H1 (cell line): Measurements from ENCODE around the gene BABAM2. TPM values are rescaled to one million over a fixed set of nuclear protein-coding genes. Genes with fewer than 3 reads are reported as not detected.

Experiments used
- CTCF ChIA-PET: fragments of 300-600 bp; sonication (Branson Sonifier 250); formaldehyde crosslinking; loops from one replicate; lab custom pipeline; 2021; ENCODE audit not compliant: partially characterized antibody; lab: Charles Lee
- POLR2A ChIA-PET: fragments of 300-600 bp; sonication (Branson Sonifier 250); formaldehyde crosslinking; loops from one replicate; lab custom pipeline; 2021; ENCODE audit warnings: inconsistent platforms; ENCODE audit not compliant: partially characterized antibody; lab: Charles Lee
- DNase-seq, 2 experiments: peaks; one replicate each; pipeline versions ENCODE4 v3.0.0 to v3.0.0-alpha.2; 2010 to 2022; ENCODE audit warnings: low spot score in 2 of 2, low read depth in 1 of 2, mixed read lengths in 1 of 2
- FAIRE-seq: peaks from 2 replicates; lab custom pipeline; 2011; peaks lifted over from hg19 to GRCh38; lab: Jason Lieb, UNC
- H2AFZ ChIP-seq: 2 replicates; pipeline ENCODE4 v1.8.1; 2012; ENCODE audit warnings: low read length, inconsistent platforms
- H2AK5ac ChIP-seq: 2 replicates; pipeline ENCODE4 v1.6.1; 2013; ENCODE audit warnings: low read depth, low read length
- H2BK120ac ChIP-seq: replicated peaks from 2 replicates; pipeline ENCODE3; 2013; ENCODE audit warnings: low read depth, low read length, inconsistent platforms
- H2BK12ac ChIP-seq: 2 replicates; pipeline ENCODE4 v1.6.1; 2013; ENCODE audit warnings: low read depth, low read length
- H2BK15ac ChIP-seq: 2 replicates; pipeline ENCODE4 v1.6.1; 2013; ENCODE audit warnings: low read length
- H2BK20ac ChIP-seq: 2 replicates; pipeline ENCODE4 v1.6.1; 2013; ENCODE audit warnings: low read length
- H2BK5ac ChIP-seq: 2 replicates; pipeline ENCODE4 v1.6.1; 2013; ENCODE audit warnings: low read depth, low read length
- H3K14ac ChIP-seq: 2 replicates; pipeline ENCODE4 v1.6.1; 2013; ENCODE audit warnings: inconsistent platforms; ENCODE audit not compliant: insufficient read length
- H3K18ac ChIP-seq: 2 replicates; pipeline ENCODE4 v1.6.1; 2013; ENCODE audit warnings: low read length; ENCODE audit errors: extremely low read depth
- H3K23ac ChIP-seq: 2 replicates; pipeline ENCODE4 v1.6.1; 2013; ENCODE audit warnings: inconsistent platforms; ENCODE audit not compliant: insufficient read length
- H3K23me2 ChIP-seq: 2 replicates; pipeline ENCODE4 v1.6.1; 2013; ENCODE audit warnings: low read depth, low read length
- H3K27ac ChIP-seq: 2 replicates; pipeline ENCODE4 v1.6.1; 2011; ENCODE audit warnings: low read depth, low read length, inconsistent platforms
- H3K27me3 ChIP-seq, 4 experiments: replicated peaks in 1 of 4; 1 replicate in 1 of 4; 2 replicates in 3 of 4; pipeline versions ENCODE4 v1.6.1 to v1.8.1; 2011 to 2013; ENCODE audit warnings: low read length in 3 of 4, mild to moderate bottlenecking in 3 of 4, inconsistent platforms in 2 of 4, mixed read lengths in 2 of 4, moderate library complexity in 1 of 4; ENCODE audit not compliant: control insufficient read depth in 3 of 4, insufficient read depth in 3 of 4; ENCODE audit errors: extremely low read depth in 1 of 4
- H3K36me3 ChIP-seq, 4 experiments: 2 replicates each; pipeline versions ENCODE4 v1.6.1 to v1.8.1; 2011 to 2013; ENCODE audit warnings: mild to moderate bottlenecking in 4 of 4, low read length in 3 of 4, moderate library complexity in 2 of 4, control low read depth in 1 of 4, inconsistent platforms in 1 of 4; ENCODE audit not compliant: insufficient read depth in 4 of 4, control insufficient read depth in 2 of 4
- H3K4ac ChIP-seq: replicated peaks from 2 replicates; pipeline ENCODE3; 2013; ENCODE audit warnings: low read length, low read depth, mixed read lengths, inconsistent platforms; ENCODE audit not compliant: insufficient read length
- H3K4me1 ChIP-seq, 4 experiments: replicated peaks in 1 of 4; 1 replicate in 1 of 4; 2 replicates in 3 of 4; pipeline versions ENCODE4 v1.6.1 to v1.8.1; 2011 to 2013; ENCODE audit warnings: low read length in 3 of 4, inconsistent platforms in 2 of 4, mixed read lengths in 1 of 4; ENCODE audit not compliant: insufficient read depth in 4 of 4, control insufficient read depth in 3 of 4
- H3K4me2 ChIP-seq, 2 experiments: 2 replicates each; pipeline versions ENCODE4 v1.6.1 to v1.8.1; 2011 to 2013; ENCODE audit warnings: low read depth in 2 of 2, low read length in 2 of 2, control low read depth in 1 of 2, inconsistent platforms in 1 of 2, mild to moderate bottlenecking in 1 of 2; ENCODE audit not compliant: insufficient read depth in 1 of 2
- H3K4me3 ChIP-seq, 4 experiments: fragments of 200-600, 300-600 bp in 1 of 4; sonication (generic), shearing (Covaris generic), sonication (Bioruptor Twin) in 1 of 4; 2 replicates each; pipeline versions ENCODE4 v1.5.1 to v1.8.1; 2011 to 2016; ENCODE audit warnings: low read length in 4 of 4, low read depth in 3 of 4, control low read depth in 2 of 4, inconsistent platforms in 2 of 4, mild to moderate bottlenecking in 2 of 4, mixed read lengths in 1 of 4, moderate library complexity in 1 of 4; ENCODE audit not compliant: insufficient read depth in 2 of 4; ENCODE audit errors: extremely low read depth in 1 of 4
- H3K56ac ChIP-seq: replicated peaks from 2 replicates; pipeline ENCODE3; 2013; ENCODE audit warnings: low read depth, mild to moderate bottlenecking, mixed read lengths, low read length, inconsistent platforms; ENCODE audit not compliant: insufficient read length
- H3K79me1 ChIP-seq: 2 replicates; pipeline ENCODE4 v1.6.1; 2013; ENCODE audit warnings: low read depth, low read length, control low read depth
- H3K79me2 ChIP-seq, 2 experiments: 2 replicates each; pipeline versions ENCODE4 v1.6.1 to v1.8.1; 2012 to 2013; ENCODE audit warnings: low read length in 2 of 2, mild to moderate bottlenecking in 2 of 2, inconsistent platforms in 1 of 2; ENCODE audit not compliant: insufficient read depth in 2 of 2, control insufficient read depth in 1 of 2
- H3K9ac ChIP-seq, 4 experiments: replicated peaks in 1 of 4; 1 replicate in 1 of 4; 2 replicates in 3 of 4; pipeline versions ENCODE4 v1.6.1 to v1.8.1; 2011 to 2013; ENCODE audit warnings: low read depth in 3 of 4, low read length in 3 of 4, control low read depth in 2 of 4, mild to moderate bottlenecking in 2 of 4, moderate library complexity in 2 of 4, inconsistent platforms in 1 of 4; ENCODE audit errors: extremely low read depth in 1 of 4
- H3K9me3 ChIP-seq, 2 experiments: 2 replicates each; pipeline versions ENCODE4 v1.6.1 to v1.8.1; 2012 to 2013; ENCODE audit warnings: mild to moderate bottlenecking in 2 of 2, moderate library complexity in 2 of 2, control low read depth in 1 of 2, inconsistent platforms in 1 of 2, low read depth in 1 of 2, low read length in 1 of 2, mixed read lengths in 1 of 2; ENCODE audit not compliant: insufficient read depth in 2 of 2
- H4K20me1 ChIP-seq, 2 experiments: replicated peaks in 1 of 2; 2 replicates each; pipeline versions ENCODE3 to v1.8.1; 2011 to 2013; ENCODE audit warnings: inconsistent platforms in 2 of 2, low read length in 2 of 2, mild to moderate bottlenecking in 1 of 2; ENCODE audit not compliant: insufficient read depth in 2 of 2, control insufficient read depth in 1 of 2
- H4K5ac ChIP-seq: 2 replicates; pipeline ENCODE4 v1.6.1; 2013; ENCODE audit warnings: low read length, low read depth, mixed read lengths, inconsistent platforms; ENCODE audit not compliant: insufficient read length
- H4K8ac ChIP-seq: 2 replicates; pipeline ENCODE4 v1.8.0; 2013; ENCODE audit warnings: mild to moderate bottlenecking, moderate library complexity, low read length, inconsistent platforms; ENCODE audit not compliant: insufficient read depth; ENCODE audit errors: extremely low read depth
- H4K91ac ChIP-seq: replicated peaks from 2 replicates; pipeline ENCODE3; 2013; ENCODE audit warnings: low read length, mixed read lengths, inconsistent platforms; ENCODE audit not compliant: insufficient read length
- KDM4A ChIP-seq: IDR thresholded peaks from one replicate; pipeline ENCODE4 v1.7.1; 2012; ENCODE audit warnings: low read depth, mild to moderate bottlenecking, moderate library complexity, low read length, inconsistent platforms; ENCODE audit not compliant: severe bottlenecking
- WGBS, 2 experiments: shearing (Covaris generic) in 1 of 2; methylation state at CpG; one replicate each; pipeline versions ENCODE4 v1.1.6 to v1.1.7; 2013 to 2015; ENCODE audit warnings: low lambda C conversion rate in 2 of 2, mixed read lengths in 2 of 2, inconsistent platforms in 1 of 2, low coverage in 1 of 2, missing lambda C conversion rate in 1 of 2; ENCODE audit not compliant: insufficient replicate concordance in 2 of 2, insufficient coverage in 1 of 2, insufficient read length in 1 of 2; ENCODE audit errors: extremely low coverage in 1 of 2, missing lambda C conversion rate in 1 of 2; 5-methylcytosine and 5-hydroxymethylcytosine counted together
- polyA plus RNA-seq, 7 experiments: library from polyadenylated mRNA; depleted of rRNA in 3 of 7; stranded (reverse) in 5 of 7; unstranded in 2 of 7; fragments of >200 nt in 5 of 7; fragments of 200-250 nt in 2 of 7; gene quantifications; 1 replicate in 5 of 7; 2 replicates in 1 of 7; 4 replicates in 1 of 7; pipeline versions ENCODE4 v1.2.1 to v1.2.3, GENCODE V29; 2011 to 2013; ENCODE audit warnings: missing spikeins in 2 of 7, mixed read lengths in 2 of 7
- total RNA-seq: library from RNA; stranded (reverse); fragmentation: NEBNext Ultra II Directional; extraction: Animal tissue kit (Norgen Biotek cat#: 25700); gene quantifications from 2 replicates; pipeline ENCODE4 v1.2.1, GENCODE V29; 2021

The BABAM2 gene
- total and polyA plus RNA-seq, 2 of the 8 experiments (the other 6 are each of a cell fraction or from before 2014, with no cell fraction given), result 15.8 to 20.9 TPM

GRCh38 chr2:28219138-28219537, 328.6 kb downstream of the BABAM2 start:
- H3K56ac ChIP-seq, result no peak overlapping the region
- POLR2A ChIA-PET, result no interaction called here
- no peak for TF ChIP-seq KDM4A
- TF ChIP-seq, all 59 proteins: peak for 0
- no peak overlapping the region for H4K5ac ChIP-seq
- no peak overlapping the region for H2BK5ac ChIP-seq
- no peak overlapping the region for H3K23ac ChIP-seq
- H4K91ac ChIP-seq, result no peak overlapping the region
- no peak overlapping the region for H2AFZ ChIP-seq
- H3K4me2 ChIP-seq, result no peak overlapping the region
- DNase-seq (no peak), FAIRE-seq (no peak)
- no peak overlapping the region for H2BK120ac ChIP-seq
- no peak overlapping the region for H4K8ac ChIP-seq
- no peak overlapping the region for H3K4me3 ChIP-seq
- H3K14ac ChIP-seq, result no peak overlapping the region
- H3K23me2 ChIP-seq, result no peaks in the 10 kb centered on the region; the same call in 1 of the 2 replicates
- no peaks in the 10 kb centered on the region for H3K27me3 ChIP-seq
- no peak overlapping the region for H2BK20ac ChIP-seq
- H2AK5ac ChIP-seq, result no peak overlapping the region
- no peaks in the 10 kb centered on the region for H3K79me2 ChIP-seq
- 84% methylated on average over 4 of the region's 4 CpGs; no CpG with 5 or more reads in 1 of the 2 experiments for WGBS, 2 experiments
- no peaks in the 10 kb centered on the region for H3K79me1 ChIP-seq
- no peak overlapping the region for H3K27ac ChIP-seq
- no peak overlapping the region for H3K18ac ChIP-seq
- H3K36me3 ChIP-seq, result no peaks in the 10 kb centered on the region
- H4K20me1 ChIP-seq, result no peaks in the 10 kb centered on the region
- H2BK12ac ChIP-seq, result no peak overlapping the region
- H3K9me3 ChIP-seq, result no peaks in the 10 kb centered on the region
- H3K4me1 ChIP-seq, result no peaks in the 10 kb centered on the region
- CTCF ChIA-PET, result interaction anchor here (1.0 to 1.3 kb wide), 2 partner anchors 61 to 64 kb away, joined by 3 read pairs; no protein-coding TSS in a partner anchor
- no peak overlapping the region for H3K9ac ChIP-seq
- H3K4ac ChIP-seq, result no peak overlapping the region
- H2BK15ac ChIP-seq, result no peak overlapping the region
